GM12891 (cell line): Measurements from ENCODE around the gene TBC1D4.

Experiments
- POLR2A ChIP-seq: IDR thresholded peaks from 2 replicates; pipeline ENCODE4 v1.6.1; 2011; ENCODE audit warnings: low read depth, low read length, control low read depth
- POLR2AphosphoS5 ChIP-seq: IDR thresholded peaks from 2 replicates; pipeline ENCODE4 v1.6.1; 2011; ENCODE audit warnings: low read depth, low read length, control low read depth
- TAF1 ChIP-seq: IDR thresholded peaks from 2 replicates; pipeline ENCODE4 v1.6.1; 2011; ENCODE audit warnings: low read depth, low read length, control low read depth

GRCh38 chr13:75369981-75370380 lies 112.0 kb downstream of the TBC1D4 start:
- TF ChIP-seq POLR2AphosphoS5, result no peak
- no peak for TF ChIP-seq POLR2A
- TF ChIP-seq TAF1, result no peak
